ENCODE measurements around the gene HOXA2.

HOXA2 gene

DNA sequence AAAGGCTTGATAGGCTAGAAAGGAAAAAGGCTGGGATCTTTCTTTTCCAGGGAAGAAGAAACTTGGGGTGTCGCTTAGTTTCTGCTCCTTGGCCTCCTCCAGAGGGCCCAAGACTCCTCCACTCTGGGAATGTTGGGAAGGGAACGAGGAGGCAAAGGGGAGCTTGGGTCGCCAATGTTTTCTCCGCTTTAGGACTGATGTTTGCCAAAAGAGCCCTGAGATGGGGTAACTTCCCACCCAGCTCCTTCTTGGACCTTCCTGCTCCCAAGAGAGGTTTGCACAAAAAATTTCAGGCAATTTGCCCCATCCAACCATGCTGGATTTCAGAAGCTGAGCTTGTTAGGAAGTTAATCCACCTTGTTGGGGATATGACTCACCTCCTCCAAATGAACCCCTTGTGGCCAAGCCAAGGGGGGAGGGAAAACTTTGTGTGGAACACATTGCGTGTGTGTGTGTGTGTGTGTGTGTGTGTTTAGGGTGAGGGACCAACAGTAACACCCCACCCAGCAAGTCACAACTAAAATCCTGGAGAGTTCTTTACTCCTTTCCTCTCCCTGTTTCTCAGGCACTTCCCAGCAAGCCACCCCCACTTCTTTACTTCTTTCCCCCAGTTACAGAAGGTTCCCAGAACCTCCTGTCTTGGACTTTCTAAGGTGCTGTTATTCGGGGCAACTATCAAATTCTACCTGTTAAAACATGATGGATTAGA lies 8.7 kb upstream of the HOXA2 start:
- DNase-seq: no peak

DNA sequence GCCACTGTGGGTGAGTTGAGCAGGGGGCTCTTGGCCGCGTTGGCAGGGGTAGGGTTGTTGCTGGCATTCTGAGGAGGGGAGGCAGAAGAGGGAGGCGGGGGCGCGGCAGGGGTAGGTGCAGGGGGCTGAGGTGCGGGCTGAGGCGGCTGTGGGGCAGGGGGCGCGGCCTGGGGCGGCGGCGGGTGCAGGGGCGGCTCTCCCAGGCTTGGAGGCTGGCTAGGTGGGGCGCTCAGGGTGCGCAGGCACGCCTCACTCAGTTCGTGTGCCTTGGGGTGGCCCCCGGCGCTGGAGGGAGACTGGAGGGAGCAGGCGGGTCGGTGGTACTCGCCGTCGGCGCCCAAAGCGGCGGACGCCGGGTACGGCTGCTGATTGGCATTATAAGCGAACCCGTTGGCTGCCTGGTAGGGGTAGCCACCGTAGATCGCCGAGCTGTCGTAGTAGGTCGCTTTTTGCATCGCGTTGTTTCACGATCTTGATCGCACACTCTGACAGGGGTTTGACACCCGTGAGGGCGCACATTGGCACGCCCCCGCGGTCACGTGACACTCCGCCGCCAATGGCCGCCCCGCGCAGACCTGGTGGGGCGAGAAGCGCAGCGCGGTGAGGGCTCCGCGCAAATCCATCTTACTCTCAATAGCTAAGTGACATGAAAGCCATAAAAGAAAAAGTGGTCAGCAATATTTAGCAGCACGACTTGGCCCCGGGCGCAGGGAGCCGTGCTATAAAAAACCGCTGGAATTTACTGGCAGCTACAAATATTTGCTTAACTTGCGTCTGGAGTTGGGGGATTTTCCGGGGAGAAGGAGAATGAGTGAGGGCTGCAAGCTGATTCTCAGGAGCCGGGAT lies 7.9 kb upstream of the HOXA2 start:
- DNase-seq: no peak

DNA sequence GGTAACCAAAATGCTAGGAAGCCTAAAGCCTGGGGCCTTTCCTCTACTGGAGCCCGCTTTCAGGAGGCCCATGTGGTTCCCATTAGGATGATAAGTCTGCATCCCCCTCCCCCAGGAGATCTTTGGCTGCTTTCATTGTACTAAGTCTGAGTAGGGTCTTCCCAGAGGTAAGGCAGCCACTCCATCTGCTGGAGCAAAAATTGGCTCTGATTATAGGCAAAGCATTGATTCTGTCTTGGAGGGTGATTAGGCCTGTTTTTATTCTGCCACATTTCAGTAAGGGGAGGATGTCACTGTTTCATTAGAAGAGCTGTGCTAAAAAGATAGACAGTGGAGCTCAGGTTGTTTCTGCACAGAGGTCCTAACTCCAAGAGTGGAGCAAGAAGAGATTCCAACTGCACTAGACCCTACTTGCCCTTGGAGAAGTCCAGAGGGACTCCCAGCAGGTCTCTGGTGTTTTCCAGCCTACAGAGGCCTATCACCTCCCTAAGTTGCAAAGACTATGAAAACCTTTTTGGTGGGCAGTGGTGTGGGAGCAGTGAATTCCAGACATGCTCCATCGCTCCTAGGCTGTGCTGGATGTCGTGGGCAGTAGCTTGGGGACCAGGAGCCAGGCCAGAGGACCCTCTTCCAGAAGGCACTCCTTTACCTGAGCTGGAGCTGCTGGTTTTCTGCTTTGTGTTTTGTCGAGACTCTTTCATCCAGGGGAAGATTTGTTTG lies 7.1 kb upstream of the HOXA2 start:
- DNase-seq: no peak

GRCh38 chr7:27108390-27109127 lies 6.1 kb upstream of the HOXA2 start:
- no peak for DNase-seq

- DNase-seq: no peak
These were observed 5.2 kb upstream of the HOXA2 start for GRCh38 chr7:27107391-27108381.

DNA sequence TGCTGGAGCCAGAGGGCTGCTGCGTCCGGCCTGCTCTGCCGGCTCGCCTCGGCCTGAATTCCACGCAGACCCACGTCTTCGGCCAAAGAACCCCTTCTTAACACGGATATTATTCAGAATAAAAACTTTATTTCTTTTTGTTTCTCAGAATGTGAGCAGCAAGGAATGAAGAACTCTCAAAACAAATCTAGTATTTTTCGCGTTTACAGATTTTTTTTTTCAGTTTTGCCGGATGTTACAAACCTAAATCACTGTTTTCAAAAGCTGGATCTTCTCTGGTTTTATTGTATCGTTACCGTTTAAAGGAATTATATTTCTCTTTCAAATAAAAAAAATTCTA lies 4.4 kb upstream of the HOXA2 start:
- DNase-seq: no peak

- DNase-seq: no peak
These were observed 3.9 kb upstream of the HOXA2 start for GRCh38 chr7:27106181-27106900.

- DNase-seq: no peak
These were observed 3.0 kb upstream of the HOXA2 start for GRCh38 chr7:27105301-27106031.

- DNase-seq: no peak
These were observed 2.0 kb upstream of the HOXA2 start for GRCh38 chr7:27104341-27105058.

DNA sequence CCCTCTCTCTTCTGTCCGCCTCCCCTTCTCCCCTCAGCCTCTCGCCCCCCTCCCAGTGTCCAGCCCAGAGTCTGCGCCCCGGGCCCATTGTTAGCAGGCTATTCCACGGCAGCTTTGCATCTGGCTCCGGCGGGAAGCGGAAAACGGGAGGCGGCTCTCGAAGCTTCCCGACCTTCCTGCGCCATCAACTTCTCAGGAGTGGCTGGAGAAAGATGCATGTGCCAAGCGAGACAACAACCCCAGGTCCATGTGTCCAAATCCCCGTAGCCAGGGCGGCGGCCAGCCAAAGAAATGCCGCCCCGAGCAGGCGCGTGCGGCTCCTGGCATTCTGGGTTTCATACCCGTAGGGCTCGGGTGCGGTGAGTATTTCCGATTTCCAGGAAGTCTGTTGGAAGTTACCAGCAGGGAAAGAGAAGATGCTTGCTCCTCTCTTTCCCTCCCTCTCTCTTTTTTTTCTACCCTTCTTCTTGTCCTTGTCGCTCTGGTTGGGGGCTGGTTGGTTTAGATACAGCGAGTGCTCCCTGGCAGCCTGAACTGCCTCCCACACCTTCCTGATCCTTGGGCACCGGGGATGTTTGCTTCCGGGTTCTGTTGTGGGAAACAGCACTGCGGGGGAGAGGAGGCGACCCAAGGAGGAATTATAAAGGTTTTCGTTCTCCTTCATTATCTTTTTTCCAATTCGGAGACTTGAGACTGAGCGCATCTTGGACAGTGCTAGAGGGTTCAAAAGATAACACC lies 1.2 kb upstream of the HOXA2 start:
- DNase-seq: no peak

DNA sequence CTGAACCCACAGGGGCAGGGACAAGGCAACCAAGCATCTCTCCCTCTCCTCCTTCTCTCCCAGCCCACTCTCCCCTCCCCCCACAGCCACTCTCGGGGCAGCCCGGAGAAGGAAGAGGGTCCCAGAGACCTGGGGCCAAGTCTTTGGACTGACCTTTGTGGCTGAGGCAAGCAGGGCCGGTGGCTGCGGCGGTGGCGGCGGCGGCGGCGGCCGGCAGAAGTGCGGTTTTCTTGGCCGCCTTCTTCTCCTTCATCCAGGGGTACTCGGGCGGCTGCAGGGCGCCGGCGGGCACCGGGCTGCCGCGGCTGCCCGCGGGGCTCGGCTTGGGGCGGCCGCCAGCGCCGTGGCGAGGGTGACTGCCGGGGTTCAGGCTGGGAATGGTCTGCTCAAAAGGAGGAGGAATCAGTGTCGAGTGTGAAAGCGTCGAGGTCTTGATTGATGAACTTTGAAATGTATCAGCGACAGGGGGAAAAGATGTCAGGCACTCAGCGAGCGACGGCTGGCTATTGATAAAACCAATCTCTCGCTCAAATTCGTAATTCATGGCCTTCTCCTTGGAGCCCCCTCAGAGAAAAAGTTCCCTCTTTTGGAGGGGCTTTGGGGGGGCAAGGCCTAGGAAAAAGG lies 414 bp downstream of the HOXA2 start:
- no peak for DNase-seq

GRCh38 chr7:27101171-27101956 lies 1.1 kb downstream of the HOXA2 start:
- no peak for DNase-seq

DNA sequence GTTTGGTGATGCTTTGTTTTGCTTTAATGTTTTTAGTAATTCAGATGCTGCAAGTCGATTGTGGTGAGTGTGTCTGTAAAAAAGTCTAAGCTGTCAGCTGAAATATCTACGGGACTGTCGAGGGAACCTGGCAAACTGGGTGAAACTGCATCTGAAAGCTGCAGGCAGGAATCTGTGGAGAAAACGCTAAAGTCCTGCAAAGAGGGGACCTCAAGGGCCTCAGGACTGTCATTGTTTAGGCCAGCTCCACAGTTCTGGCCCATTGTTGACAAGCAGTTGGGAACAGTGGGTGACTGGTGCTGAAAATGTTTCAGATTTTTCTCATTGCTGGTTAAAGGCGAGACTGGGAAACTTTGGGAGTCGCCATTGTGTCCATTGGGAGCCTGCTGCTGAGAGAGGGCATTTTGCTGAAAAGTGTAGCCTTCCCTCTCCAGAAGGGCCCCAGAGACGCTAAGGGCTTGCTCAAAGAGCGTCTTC lies 1.8 kb downstream of the HOXA2 start:
- no peak for DNase-seq

DNA sequence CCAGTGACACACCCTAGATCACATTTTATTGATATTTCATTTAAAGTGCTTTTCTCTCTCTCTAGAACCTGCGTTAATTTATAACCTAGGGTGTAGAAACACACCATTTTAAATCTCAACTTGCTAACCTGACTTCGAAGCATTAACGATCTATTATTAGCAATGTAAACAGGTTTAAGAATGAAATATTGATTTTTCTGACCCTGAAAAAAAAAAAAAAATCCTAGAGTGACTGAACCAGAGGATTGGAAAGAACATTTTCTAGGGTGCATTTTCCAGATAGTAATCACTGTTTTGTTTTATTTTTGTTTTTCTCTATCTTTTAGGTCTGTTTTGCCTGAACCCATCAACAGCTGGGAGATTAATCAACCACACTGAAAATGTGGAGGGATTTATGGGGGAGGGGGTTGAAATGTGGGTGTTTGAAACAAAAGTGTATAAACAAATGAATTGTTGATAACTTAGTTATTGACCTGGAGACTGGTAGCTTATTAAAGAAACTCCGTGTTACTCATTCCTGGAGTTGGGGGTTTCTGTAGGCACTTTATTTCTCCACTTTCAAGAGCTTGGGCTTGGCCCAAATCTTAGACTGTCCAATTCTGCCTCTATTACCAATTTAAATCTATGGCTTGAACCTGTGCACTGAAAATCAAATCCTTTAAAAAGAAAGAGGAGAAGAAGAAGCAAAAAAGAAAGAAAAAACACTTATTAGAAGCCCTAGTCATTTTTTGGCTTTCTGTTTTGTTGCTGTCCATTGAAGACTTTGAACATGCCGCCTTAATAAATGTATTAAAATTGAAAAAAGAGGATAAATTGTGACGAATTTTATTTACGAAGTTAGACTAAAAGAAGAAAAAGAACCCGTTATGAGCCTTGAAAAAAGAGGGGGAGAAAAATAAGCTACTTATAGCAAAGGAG lies 2.8 kb downstream of the HOXA2 start:
- DNase-seq: no peak

GRCh38 chr7:27098578-27099451 lies 3.7 kb downstream of the HOXA2 start:
- no peak for DNase-seq
